Suprapubic skin (tissue), 4 donors: ENCODE measurements around the gene RBM5. TPM values are rescaled to one million over a fixed set of nuclear protein-coding genes. Genes with fewer than 3 reads are reported as not detected.

Experiments used
- DNase-seq, 2 donors: peaks; one replicate each; pipeline ENCODE4 v3.0.0-alpha.2; 2019; ENCODE audit warnings: low spot score in 2 of 2
- H3K27ac ChIP-seq: fragments of 200-600 bp; sonication (generic); one replicate; pipeline ENCODE4 v1.5.1; 2019
- H3K27me3 ChIP-seq: fragments of 200-600 bp; sonication (generic); one replicate; pipeline ENCODE4 v1.5.1; 2019
- H3K36me3 ChIP-seq: fragments of 200-600 bp; sonication (generic); one replicate; pipeline ENCODE4 v1.5.1; 2019
- H3K4me1 ChIP-seq: fragments of 200-600 bp; sonication (generic); one replicate; pipeline ENCODE4 v1.5.1; 2019
- H3K4me3 ChIP-seq: fragments of 200-600 bp; sonication (generic); one replicate; pipeline ENCODE4 v1.5.1; 2019; ENCODE audit warnings: mild to moderate bottlenecking
- H3K9me3 ChIP-seq: fragments of 200-600 bp; sonication (generic); one replicate; pipeline ENCODE4 v1.5.1; 2019
- EP300 ChIP-seq: sonication (generic); formaldehyde crosslinking; IDR thresholded peaks from one replicate; pipeline ENCODE4 v1.6.1; 2017; ENCODE audit warnings: antibody characterized with exemption
- POLR2A ChIP-seq, 2 donors: fragments of 450-650 bp; IDR thresholded peaks; one replicate each; pipeline ENCODE4 v1.6.1; 2017; ENCODE audit warnings: antibody characterized with exemption in 2 of 2, mild to moderate bottlenecking in 2 of 2, moderate library complexity in 2 of 2
- POLR2AphosphoS5 ChIP-seq, 3 donors: sonication (generic); formaldehyde crosslinking; IDR thresholded peaks; one replicate each; pipeline ENCODE4 v1.6.1; 2017; ENCODE audit warnings: antibody characterized with exemption in 3 of 3
- WGBS: methylation state at CpG from one replicate; pipeline ENCODE4 v1.1.5; 2018; 5-methylcytosine and 5-hydroxymethylcytosine counted together
- total RNA-seq, 4 donors: library from RNA; depleted of rRNA; stranded (reverse); fragments of >200 nt; gene quantifications; one replicate each; pipeline ENCODE4 v1.1.0, GENCODE V29; 2016
- TF ChIP-seq, protein P1 (sequence below), 2 donors: fragments of 200-600 bp in 1 of 2; fragments of 450-650 bp in 1 of 2; sonication (generic) in 1 of 2; IDR thresholded peaks; one replicate each; pipeline ENCODE4 v1.5.1; 2016 to 2019; ENCODE audit warnings: antibody characterized with exemption in 2 of 2, mild to moderate bottlenecking in 1 of 2, moderate library complexity in 1 of 2

The RBM5 gene
- total RNA-seq, 4 donors from 2014 or later = 129 to 681 (median 208) TPM

DNA sequence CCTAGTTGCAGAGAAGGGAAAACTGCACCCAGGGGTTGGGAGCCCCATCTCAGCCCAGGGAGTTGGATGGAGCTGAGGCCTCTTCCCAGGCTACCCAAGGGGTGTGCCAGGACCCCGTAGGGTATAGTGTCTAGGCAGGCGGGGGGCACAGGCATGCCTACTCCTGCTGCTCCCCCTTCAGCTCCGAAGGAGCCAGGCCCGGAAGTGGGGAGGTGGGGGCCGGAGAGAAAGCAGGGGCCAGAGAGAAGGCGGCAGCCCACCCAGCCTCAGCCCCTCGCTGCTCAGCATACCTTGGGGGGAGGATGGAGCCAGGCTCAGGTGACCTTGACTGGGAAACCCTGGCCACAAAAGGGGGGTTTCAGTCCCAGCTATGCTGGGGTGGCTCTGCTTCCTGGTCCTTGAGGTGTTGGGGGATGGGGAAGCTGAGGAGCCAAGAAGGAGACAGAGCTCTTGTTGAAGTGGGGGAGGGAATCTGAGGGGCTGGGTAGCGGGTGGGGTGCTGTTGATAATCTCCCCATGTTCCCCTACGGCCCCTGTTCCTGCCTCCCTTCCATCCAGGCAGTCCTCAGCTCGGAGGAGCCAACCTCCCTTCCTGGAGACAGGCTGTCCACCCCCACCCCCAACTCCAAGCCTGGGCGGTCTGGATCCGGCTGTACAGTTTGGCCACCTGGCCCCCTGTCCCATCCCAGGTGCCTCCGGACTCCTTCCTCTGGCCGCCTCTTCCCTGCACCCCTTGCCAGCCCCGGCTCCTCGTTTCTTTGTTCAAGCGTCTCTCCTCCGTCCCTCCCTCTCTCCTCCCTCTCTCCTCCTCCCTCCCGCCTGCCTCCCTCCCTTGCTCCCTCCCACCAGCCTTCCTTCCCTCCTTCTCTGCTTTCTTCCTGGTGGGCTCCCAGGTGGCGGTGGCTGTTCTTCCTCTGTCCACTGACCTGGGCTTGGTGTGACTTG, 68.1 kb downstream of the RBM5 start:
- Histone ChIP-seq H3K4me1 (peaks cover 87% of the 10 kb centered on the region), H3K9me3 (no peaks in the 10 kb centered on the region), H3K4me3 (peak overlapping the region; percentile 64), H3K27me3 (peaks cover 7% of the 10 kb centered on the region), H3K36me3 (no peaks in the 10 kb centered on the region), H3K27ac (peak overlapping the region; percentile 90)
- TF ChIP-seq POLR2AphosphoS5 (IDR thresholded peaks at IDR 0.05) (no peak), POLR2A (IDR thresholded peaks at IDR 0.05) (no peak), EP300 (no peak)
- TF ChIP-seq, protein P1, sequence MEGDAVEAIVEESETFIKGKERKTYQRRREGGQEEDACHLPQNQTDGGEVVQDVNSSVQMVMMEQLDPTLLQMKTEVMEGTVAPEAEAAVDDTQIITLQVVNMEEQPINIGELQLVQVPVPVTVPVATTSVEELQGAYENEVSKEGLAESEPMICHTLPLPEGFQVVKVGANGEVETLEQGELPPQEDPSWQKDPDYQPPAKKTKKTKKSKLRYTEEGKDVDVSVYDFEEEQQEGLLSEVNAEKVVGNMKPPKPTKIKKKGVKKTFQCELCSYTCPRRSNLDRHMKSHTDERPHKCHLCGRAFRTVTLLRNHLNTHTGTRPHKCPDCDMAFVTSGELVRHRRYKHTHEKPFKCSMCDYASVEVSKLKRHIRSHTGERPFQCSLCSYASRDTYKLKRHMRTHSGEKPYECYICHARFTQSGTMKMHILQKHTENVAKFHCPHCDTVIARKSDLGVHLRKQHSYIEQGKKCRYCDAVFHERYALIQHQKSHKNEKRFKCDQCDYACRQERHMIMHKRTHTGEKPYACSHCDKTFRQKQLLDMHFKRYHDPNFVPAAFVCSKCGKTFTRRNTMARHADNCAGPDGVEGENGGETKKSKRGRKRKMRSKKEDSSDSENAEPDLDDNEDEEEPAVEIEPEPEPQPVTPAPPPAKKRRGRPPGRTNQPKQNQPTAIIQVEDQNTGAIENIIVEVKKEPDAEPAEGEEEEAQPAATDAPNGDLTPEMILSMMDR (IDR thresholded peaks at IDR 0.05) = no peak
- WGBS = 20% methylated on average over 16 of the region's 20 CpGs
- no peak for DNase-seq

DNA sequence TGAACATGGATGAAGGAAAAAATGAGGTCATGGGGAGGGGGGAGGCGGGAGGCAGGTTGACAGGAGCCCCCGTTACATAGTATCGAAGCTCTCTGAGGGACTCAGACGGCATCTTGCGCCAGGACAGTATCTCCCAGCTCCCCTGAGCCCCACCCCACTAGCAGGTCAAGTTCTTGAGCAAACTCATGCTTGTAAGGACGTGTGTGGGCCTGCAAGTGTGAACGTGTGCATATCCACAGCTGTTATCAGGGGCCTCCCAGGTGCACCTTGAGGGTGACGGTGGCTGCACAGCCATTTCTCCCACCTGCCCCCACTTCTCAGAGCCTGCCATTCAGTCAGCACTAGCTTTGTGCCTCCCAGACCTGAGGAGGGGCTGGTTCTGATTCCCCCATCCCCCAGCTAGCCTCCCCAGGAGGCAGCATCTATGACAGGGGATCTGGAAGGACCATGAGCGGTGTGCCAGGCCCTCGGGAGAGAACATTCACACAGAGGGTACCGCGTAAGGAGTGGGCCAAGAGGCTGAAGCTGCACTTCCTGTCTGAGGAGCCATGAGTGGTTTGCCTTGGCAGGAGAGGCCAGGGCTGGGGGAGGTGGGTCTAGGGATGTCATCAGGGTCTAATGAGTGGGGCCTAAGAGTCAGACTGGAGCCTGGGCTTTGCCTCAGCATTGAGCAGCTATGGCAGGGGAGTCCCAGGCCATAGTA, 69.3 kb downstream of the RBM5 start:
- peaks cover 87% of the 10 kb centered on the region for H3K4me1 ChIP-seq
- H3K36me3 ChIP-seq = no peaks in the 10 kb centered on the region
- TF ChIP-seq POLR2A (IDR thresholded peaks at IDR 0.05) (no peak), POLR2AphosphoS5 (IDR thresholded peaks at IDR 0.05) (peak in 1 of 3 donors; percentile 33), EP300 (no peak)
- TF ChIP-seq, protein P1 (IDR thresholded peaks at IDR 0.05) = no peak
- peak overlapping the region; percentile 90 for H3K27ac ChIP-seq
- DNase-seq = no peak
- H3K4me3 ChIP-seq = peak overlapping the region; percentile 64
- 42% methylated on average over 8 of the region's 12 CpGs for WGBS
- H3K9me3 ChIP-seq = no peaks in the 10 kb centered on the region
- peaks cover 7% of the 10 kb centered on the region for H3K27me3 ChIP-seq

DNA sequence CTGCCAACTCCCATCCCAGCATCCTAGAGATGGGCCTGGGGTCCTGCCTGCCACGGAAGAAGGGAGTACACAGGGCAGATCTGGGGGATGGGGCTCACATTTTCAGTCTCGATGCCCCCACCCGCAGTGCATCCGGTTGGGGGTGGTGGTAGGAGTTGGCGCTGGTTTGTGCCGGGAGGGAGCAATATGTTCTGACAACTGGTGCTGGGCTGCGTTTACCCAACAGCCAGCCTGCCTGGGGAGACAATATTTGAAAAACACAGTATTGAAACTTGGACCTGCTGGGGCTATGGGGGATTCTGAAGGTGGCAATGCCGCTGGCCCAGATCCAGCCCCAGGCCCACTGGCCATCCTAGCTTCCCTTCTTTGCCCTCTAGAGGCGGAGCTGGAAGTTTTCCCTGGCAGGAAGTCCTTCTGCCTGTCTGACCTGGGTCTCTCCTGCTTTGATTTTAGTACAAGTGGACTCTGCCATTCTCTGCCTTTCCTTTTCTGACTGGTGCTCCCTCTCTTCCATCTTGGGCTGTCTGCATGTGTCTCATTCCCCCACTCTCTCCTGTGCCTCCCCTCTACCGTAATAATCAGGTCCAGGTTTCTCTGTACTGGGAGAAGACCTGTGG, 69.9 kb downstream of the RBM5 start:
- H3K4me3 ChIP-seq = peak overlapping the region; percentile 64
- peaks cover 7% of the 10 kb centered on the region for H3K27me3 ChIP-seq
- peak overlapping the region; percentile 90 for H3K27ac ChIP-seq
- no peaks in the 10 kb centered on the region for H3K9me3 ChIP-seq
- no peaks in the 10 kb centered on the region for H3K36me3 ChIP-seq
- 60% methylated on average over 3 of the region's 10 CpGs for WGBS
- TF ChIP-seq, protein P1 (IDR thresholded peaks at IDR 0.05) = no peak
- no peak for TF ChIP-seq EP300
- TF ChIP-seq POLR2AphosphoS5 (IDR thresholded peaks at IDR 0.05) = no peak
- TF ChIP-seq POLR2A (IDR thresholded peaks at IDR 0.05) = no peak
- H3K4me1 ChIP-seq = peaks cover 90% of the 10 kb centered on the region
- no peak for DNase-seq

DNA sequence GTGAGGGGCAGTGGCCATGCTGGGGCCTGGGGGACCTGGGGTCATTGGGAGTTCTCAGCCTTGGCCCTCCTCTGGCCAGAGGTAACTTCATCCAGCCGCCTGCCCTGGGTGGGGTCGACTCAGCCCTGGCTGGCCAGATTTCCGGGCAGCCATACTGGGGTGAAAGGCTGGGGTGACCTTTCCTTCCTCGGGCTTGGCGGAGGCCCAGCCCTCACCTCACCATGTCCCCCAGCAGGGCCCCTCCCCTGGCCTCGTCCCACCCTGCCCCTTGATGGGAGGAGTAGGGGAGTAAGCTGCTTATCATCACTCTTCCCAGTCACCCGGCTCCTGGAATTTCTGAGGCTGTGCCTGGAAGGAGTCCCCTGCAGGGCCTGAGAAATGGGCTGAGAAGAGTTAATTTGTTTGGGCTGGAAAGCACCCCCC, 71.9 kb downstream of the RBM5 start:
- no peak for TF ChIP-seq EP300
- no peak for TF ChIP-seq POLR2A (IDR thresholded peaks at IDR 0.05)
- TF ChIP-seq, protein P1 (IDR thresholded peaks at IDR 0.05) = no peak
- TF ChIP-seq POLR2AphosphoS5 (IDR thresholded peaks at IDR 0.05) = no peak
- Histone ChIP-seq H3K27me3 (peaks cover 5% of the 10 kb centered on the region), H3K27ac (peak overlapping the region; percentile 74), H3K4me3 (no peak overlapping the region), H3K36me3 (no peaks in the 10 kb centered on the region), H3K9me3 (no peaks in the 10 kb centered on the region), H3K4me1 (peaks cover 96% of the 10 kb centered on the region)
- no peak for DNase-seq
- no CpG with 5 or more reads among the region's 7 CpGs for WGBS
